Mesothelial cell of epicardium (in vitro differentiated cells): Measurements from ENCODE around the gene TTC7B. TPM values are rescaled to one million over a fixed set of nuclear protein-coding genes. Genes with fewer than 3 reads are reported as not detected.

ENCODE experiments used
- DNase-seq, 2 experiments: peaks; one replicate each; pipeline ENCODE4 v3.0.0; 2021; ENCODE audit warnings: low spot score in 2 of 2; ENCODE audit not compliant: unreplicated experiment in 2 of 2
- H3K27ac Mint-ChIP-seq: 2 replicates; pipeline ENCODE4 v1.8.0; 2021; ENCODE audit warnings: mixed read lengths
- H3K27me3 Mint-ChIP-seq: 2 replicates; pipeline ENCODE4 v1.8.0; 2021; ENCODE audit warnings: low read depth, mixed read lengths
- H3K36me3 Mint-ChIP-seq: 2 replicates; pipeline ENCODE4 v1.8.0; 2021; ENCODE audit warnings: mixed read lengths
- H3K4me1 Mint-ChIP-seq: 2 replicates; pipeline ENCODE4 v1.8.0; 2021; ENCODE audit warnings: mixed read lengths
- H3K4me3 Mint-ChIP-seq: 2 replicates; pipeline ENCODE4 v1.8.0; 2021; ENCODE audit warnings: mild to moderate bottlenecking, moderate library complexity, mixed read lengths
- H3K9me3 Mint-ChIP-seq: 2 replicates; pipeline ENCODE4 v1.8.0; 2021; ENCODE audit warnings: mixed read lengths
- total RNA-seq: library from RNA; stranded (reverse); gene quantifications from 3 replicates; pipeline ENCODE4 v1.2.1, GENCODE V29; 2021
- TF ChIP-seq, protein P1 (sequence below): fragments of 200-600 bp; sonication (generic); IDR thresholded peaks from one replicate; pipeline ENCODE4 v1.5.0; 2021; ENCODE audit warnings: antibody characterized with exemption; ENCODE audit not compliant: unreplicated experiment

TTC7B gene
- total RNA-seq, 1 donor from 2014 or later, result 56.5 TPM

DNA sequence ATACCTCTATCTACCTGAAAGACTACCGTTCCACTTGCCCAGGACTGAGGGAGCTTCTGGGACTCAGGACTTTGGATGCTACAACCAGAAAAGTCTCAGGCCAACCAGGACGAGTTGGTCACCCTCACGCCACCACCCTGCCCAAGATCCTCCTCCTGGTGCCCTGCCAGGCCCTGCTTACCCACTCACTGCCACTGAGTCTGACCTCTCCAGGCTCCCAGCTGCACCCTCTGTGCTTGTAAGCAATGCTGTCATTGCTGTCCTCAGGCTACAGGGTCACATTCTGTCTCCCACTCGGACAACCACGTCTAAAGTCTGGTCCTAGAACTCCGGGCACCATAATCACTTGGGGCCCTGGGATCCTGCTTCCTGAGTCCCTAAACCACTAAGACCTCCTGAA is 9.2 kb downstream of the TTC7B start:
- Mint-ChIP-seq H3K4me1 (peaks cover 30% of the 10 kb centered on the region), H3K4me3 (no peak overlapping the region), H3K36me3 (no peaks in the 10 kb centered on the region), H3K9me3 (no peaks in the 10 kb centered on the region), H3K27ac (peak overlapping the region; percentile 86), H3K27me3 (no peaks in the 10 kb centered on the region)
- TF ChIP-seq, protein P1, sequence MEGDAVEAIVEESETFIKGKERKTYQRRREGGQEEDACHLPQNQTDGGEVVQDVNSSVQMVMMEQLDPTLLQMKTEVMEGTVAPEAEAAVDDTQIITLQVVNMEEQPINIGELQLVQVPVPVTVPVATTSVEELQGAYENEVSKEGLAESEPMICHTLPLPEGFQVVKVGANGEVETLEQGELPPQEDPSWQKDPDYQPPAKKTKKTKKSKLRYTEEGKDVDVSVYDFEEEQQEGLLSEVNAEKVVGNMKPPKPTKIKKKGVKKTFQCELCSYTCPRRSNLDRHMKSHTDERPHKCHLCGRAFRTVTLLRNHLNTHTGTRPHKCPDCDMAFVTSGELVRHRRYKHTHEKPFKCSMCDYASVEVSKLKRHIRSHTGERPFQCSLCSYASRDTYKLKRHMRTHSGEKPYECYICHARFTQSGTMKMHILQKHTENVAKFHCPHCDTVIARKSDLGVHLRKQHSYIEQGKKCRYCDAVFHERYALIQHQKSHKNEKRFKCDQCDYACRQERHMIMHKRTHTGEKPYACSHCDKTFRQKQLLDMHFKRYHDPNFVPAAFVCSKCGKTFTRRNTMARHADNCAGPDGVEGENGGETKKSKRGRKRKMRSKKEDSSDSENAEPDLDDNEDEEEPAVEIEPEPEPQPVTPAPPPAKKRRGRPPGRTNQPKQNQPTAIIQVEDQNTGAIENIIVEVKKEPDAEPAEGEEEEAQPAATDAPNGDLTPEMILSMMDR, result no peak
- no peak for DNase-seq

DNA sequence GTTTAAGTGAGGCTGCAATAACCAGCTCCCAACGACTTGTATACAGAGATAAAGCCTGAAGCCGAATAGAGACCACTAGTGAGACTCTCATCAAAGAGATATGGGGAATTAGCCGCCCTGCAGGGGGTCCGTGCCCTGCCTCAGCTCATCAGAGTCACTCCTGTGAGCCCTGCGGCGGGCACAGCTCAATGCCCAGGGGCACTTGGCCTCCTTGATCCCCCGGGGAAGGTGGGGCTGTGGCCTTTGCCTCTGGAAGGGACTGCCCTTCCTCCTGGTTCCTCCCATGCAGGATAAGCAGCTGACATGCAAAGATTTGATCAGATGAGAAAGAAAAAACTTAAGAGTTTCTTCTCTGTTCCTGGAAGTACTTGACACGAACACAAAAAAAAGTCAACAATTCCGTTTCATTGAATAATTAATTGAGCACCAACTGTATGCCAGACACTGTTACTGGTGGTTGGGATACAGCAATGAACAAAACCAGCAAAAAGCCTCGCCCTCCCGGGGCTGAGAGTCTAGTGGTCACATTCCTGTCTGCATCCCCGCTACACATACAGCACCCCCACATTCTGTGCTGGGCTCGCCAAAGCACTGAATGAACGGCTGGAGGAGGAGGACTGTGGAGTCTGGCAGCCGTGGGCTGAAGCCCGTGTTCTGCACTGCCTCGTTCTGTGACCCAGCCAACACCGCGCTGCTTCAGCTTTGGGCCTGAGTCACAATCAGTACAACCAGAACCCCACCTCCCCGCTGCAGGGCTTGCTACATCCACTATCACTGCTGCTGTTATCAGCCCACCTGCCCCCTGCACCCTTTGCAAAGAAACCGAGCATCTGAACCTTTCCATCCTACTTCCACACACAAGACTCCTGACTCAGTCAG is 10.3 kb downstream of the TTC7B start:
- no peak overlapping the region for H3K4me3 Mint-ChIP-seq
- no peak for DNase-seq
- H3K27me3 Mint-ChIP-seq, result no peaks in the 10 kb centered on the region
- peaks cover 30% of the 10 kb centered on the region for H3K4me1 Mint-ChIP-seq
- H3K36me3 Mint-ChIP-seq, result peaks cover 3% of the 10 kb centered on the region
- H3K9me3 Mint-ChIP-seq, result no peaks in the 10 kb centered on the region
- TF ChIP-seq, protein P1, result no peak
- no peak overlapping the region for H3K27ac Mint-ChIP-seq

DNA sequence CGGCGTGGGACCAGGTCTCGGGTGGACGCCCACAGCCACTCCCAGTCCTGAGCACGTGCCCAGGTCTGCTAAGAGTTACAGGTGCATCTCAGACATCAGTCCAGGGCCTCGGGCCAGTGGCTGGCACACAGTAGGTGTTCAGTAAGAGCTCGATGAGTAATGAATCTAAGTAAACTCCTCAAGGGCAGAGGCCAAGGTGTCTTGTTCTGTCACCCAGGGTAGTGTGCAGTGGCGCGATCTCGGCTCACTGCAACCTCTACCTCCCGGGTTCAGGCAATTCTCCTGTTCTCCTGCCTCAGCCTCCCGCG is 11.2 kb downstream of the TTC7B start:
- H3K27ac Mint-ChIP-seq, result no peak overlapping the region

DNA sequence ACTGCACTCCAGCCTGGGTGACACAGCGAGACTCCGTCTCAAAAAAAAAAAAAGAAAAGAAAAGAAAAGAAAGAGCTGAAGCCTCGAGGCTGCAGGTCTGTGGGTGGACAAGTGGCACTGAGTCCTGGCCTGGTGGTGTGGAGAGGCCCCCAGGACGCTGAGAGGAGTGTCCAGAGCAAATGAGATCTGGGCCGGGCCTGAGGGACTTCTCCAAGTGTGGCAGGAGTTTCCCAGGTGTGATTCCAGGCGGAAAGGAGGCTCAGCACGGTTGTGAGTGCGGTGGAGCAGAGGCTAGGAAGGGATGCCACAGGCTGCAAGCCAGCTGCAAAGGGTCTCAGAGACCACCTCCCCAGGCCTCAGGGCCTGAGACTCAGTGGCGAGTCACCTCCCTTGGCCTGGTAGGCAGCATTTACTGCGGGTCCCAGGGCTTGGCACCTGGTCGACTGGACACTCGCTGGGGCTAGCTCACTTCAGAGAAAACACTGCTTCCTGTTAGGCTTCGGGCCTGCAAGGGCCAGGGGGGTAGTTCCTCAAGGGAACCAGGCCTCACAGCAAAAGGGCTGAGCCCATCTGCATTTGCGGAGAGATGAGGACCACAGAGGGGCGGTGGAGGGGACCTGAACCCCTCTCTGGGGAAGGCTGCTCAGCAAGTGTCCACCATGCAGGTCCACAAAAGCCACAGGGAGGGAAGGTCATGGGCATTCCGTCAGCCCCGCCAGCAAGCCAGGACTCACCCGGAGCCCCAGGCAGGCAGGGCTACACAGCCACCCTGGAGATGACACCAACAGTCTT is 11.7 kb downstream of the TTC7B start:
- no peaks in the 10 kb centered on the region for H3K27me3 Mint-ChIP-seq
- TF ChIP-seq, protein P1, result no peak
- H3K4me1 Mint-ChIP-seq, result peaks cover 25% of the 10 kb centered on the region
- H3K36me3 Mint-ChIP-seq, result peaks cover 7% of the 10 kb centered on the region
- DNase-seq, result no peak
- H3K27ac Mint-ChIP-seq, result peak overlapping the region; percentile 13
- H3K9me3 Mint-ChIP-seq, result no peaks in the 10 kb centered on the region
- H3K4me3 Mint-ChIP-seq, result no peak overlapping the region

More for the DNA sequence above, 11.2 kb downstream of the TTC7B start:
- Mint-ChIP-seq H3K36me3 (peaks cover 6% of the 10 kb centered on the region), H3K4me1 (peaks cover 25% of the 10 kb centered on the region), H3K4me3 (no peak overlapping the region), H3K9me3 (no peaks in the 10 kb centered on the region), H3K27me3 (no peaks in the 10 kb centered on the region)
- no peak for DNase-seq
- TF ChIP-seq, protein P1, result no peak

DNA sequence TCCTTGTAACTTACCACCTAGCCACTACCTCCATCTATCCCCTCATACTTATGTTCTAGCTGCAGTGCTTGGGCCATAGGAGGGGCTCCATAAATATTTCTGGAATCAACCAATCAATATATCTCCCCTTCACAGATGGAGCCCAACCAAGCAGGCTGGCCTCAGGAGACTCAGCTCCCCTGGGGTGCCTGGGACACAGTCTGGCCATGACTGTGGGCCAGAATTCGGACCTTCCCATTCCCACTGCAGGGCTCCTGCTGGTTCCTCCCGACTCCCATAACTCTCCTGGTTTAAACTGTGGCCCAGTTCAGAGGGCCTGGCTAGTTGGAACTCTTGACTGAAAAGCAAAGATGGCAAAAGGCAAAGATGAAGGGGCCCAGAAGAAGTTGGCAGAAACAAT is 13.0 kb downstream of the TTC7B start:
- no peak for DNase-seq
- peaks cover 24% of the 10 kb centered on the region for H3K4me1 Mint-ChIP-seq
- no peak overlapping the region for H3K4me3 Mint-ChIP-seq
- H3K27me3 Mint-ChIP-seq, result no peaks in the 10 kb centered on the region
- peak overlapping the region; percentile 87 for H3K27ac Mint-ChIP-seq
- TF ChIP-seq, protein P1, result no peak
- H3K9me3 Mint-ChIP-seq, result no peaks in the 10 kb centered on the region
- H3K36me3 Mint-ChIP-seq, result peaks cover 7% of the 10 kb centered on the region
